K562 treated with DMSO at 1 percent for 4 hours (cell line): ENCODE data around the gene SH3GL1. TPM values are rescaled to one million over a fixed set of nuclear protein-coding genes. Genes with fewer than 3 reads are reported as not detected.

Experiments
- total RNA-seq: library from RNA; unstranded; fragments of 300-600 nt; gene quantifications from 2 replicates; pipeline ENCODE4 v1.2.3, GENCODE V29; 2022; ENCODE audit not compliant: insufficient read depth

Gene SH3GL1, protein sequence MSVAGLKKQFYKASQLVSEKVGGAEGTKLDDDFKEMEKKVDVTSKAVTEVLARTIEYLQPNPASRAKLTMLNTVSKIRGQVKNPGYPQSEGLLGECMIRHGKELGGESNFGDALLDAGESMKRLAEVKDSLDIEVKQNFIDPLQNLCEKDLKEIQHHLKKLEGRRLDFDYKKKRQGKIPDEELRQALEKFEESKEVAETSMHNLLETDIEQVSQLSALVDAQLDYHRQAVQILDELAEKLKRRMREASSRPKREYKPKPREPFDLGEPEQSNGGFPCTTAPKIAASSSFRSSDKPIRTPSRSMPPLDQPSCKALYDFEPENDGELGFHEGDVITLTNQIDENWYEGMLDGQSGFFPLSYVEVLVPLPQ
- 77.3 and 84.6 TPM in 2 replicates for total RNA-seq

GRCh38 chr19:4400135-4400936 is at the start of gene SH3GL1:
Gene SH3GL1 (minus strand): TSS chr19:4400547. CDS start chr19:4400368, 179 bp downstream.

GRCh38 chr19:4402171-4403004 is 2.0 kb upstream of the SH3GL1 start, which contains the start of gene CHAF1A:
Gene CHAF1A (plus strand): TSS chr19:4402640. CDS start chr19:4402763, 123 bp downstream.

DNA sequence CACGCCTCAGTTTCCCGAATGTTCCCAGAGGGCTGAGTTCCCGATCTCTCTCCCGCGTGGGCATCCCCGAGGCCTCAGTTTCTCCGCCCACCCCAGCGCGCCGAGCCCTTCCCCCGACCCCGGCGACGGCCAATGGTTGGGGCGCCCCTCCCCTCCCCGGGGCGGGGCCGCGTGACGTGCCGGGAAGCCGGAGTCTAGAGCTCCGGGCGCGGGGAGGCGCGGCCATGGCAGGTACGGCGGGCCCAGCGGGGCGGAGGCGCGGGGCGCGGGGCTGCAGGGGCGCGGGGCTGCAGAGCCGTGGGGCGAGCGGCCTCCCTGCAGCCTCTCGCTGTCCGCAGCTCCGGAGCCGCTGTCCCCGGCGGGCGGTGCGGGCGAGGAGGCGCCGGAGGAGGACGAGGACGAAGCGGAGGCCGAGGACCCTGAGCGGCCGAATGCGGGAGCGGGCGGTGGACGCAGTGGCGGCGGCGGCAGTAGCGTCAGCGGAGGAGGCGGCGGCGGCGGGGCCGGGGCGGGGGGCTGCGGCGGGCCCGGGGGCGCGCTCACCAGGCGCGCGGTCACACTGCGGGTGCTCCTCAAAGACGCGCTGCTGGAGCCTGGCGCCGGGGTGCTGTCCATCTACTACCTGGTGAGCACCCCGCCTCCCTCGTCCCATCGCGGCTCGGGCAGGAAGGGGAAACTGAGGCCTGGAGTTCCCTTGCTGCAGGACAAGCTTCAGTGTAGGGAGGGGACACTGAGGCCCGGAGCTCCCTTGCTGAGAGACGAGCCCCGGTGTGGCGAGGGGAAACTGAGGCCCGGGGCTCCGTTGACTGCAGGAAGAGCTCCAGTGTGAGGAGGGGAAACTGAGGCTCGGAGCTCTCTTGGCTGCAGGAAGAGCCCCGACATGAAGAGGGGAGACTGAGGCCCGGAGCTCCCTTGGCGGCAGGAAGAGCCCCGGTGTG is 56.7 kb downstream of the SH3GL1 start, which contains the start of gene MPND:
MPND (plus strand) TSS at position 193 of the 938 bp plus-strand sequence; CDS start at position 225, 32 bp downstream.

DNA sequence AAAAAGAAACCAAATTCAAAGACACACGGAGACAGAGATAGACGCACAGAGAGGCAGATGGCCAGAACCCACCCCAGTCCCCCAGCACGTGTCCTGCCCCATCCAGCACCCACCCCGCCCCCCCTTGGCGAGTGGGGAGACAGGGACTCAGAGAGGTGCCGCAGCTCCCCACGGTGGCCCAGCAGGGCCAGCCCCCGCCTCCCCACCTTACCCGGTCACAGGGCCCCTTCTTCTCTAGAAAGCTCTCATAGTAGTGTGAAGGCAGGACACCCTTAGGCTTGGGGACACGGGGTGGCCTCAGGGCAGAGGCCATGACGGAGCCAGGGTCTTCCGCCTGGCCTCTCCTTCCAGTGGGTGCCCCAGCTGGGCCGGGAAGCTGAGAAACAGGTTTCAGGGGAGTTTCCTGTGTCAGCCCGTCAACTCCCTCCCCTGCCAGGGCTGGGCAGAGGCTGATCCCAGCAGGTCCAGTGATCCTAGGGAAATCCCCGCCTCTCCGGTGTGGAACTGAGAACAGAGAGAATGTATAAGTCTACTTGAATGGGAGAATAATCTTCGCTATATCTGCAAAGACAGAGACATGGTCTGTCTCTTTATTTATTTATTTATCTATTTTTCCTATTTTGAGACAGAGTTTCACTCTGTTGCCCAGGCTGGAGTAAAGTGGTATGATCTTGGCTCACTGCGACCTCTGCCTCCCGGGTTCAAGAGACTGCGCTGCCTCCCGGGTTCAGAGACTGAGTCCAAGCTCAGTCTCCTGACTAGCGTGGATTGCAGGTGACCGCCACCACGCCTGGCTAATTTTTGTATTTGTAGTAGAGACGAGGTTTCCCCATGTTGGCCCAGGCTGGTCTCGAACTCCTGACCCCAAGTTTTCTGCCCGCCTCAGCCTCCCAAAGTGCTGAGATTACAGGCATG is 61.6 kb downstream of the SH3GL1 start, which contains the start of gene STAP2:
STAP2 (minus strand) TSS at position 387 of the 915 bp plus-strand sequence; CDS start at position 313, 74 bp downstream.

Other genes with a start within 250 kb of the SH3GL1 start
- gene CREB3L3, start 246.9 kb downstream of the SH3GL1 start, total RNA-seq, result not detected in 2 replicates
- gene SIRT6, start 218.0 kb downstream of the SH3GL1 start, total RNA-seq, result 30.7 and 40.3 TPM in 2 replicates
- 0.24 and 0.30 TPM in 2 replicates for gene ANKRD24, start 217.9 kb downstream of the SH3GL1 start, total RNA-seq
- gene EBI3, start 171.0 kb downstream of the SH3GL1 start, total RNA-seq, result 0.85 TPM in 1 of 2 replicates, not detected in the other
- gene YJU2, start 153.5 kb downstream of the SH3GL1 start, total RNA-seq, result 25.6 and 27.0 TPM in 2 replicates
- gene SHD, start 121.3 kb downstream of the SH3GL1 start, total RNA-seq, result 0.55 and 1.1 TPM in 2 replicates
- gene TMIGD2, start 98.2 kb downstream of the SH3GL1 start, total RNA-seq, result not detected in 2 replicates
- 0.74 and 0.93 TPM in 2 replicates for gene FSD1, start 95.9 kb downstream of the SH3GL1 start, total RNA-seq
- 0.70 and 0.85 TPM in 2 replicates for gene STAP2, start 61.7 kb downstream of the SH3GL1 start, total RNA-seq
- gene MPND, start 57.0 kb downstream of the SH3GL1 start, total RNA-seq, result 12.9 and 15.1 TPM in 2 replicates
- gene CHAF1A, start 2.1 kb upstream of the SH3GL1 start, total RNA-seq, result 58.3 and 66.5 TPM in 2 replicates
- gene UBXN6, start 57.2 kb upstream of the SH3GL1 start, total RNA-seq, result 120 and 153 TPM in 2 replicates
- gene HDGFL2, start 71.8 kb upstream of the SH3GL1 start, total RNA-seq, result 38.3 and 46.6 TPM in 2 replicates
- gene PLIN4, start 117.9 kb upstream of the SH3GL1 start, total RNA-seq, result 0.22 and 0.23 TPM in 2 replicates
- gene PLIN5, start 134.7 kb upstream of the SH3GL1 start, total RNA-seq, result 1.2 TPM in 1 of 2 replicates, not detected in the other
- 15.1 and 16.1 TPM in 2 replicates for gene LRG1, start 139.5 kb upstream of the SH3GL1 start, total RNA-seq
- gene SEMA6B, start 159.1 kb upstream of the SH3GL1 start, total RNA-seq, result 2.4 and 3.2 TPM in 2 replicates
- gene TNFAIP8L1, start 239.0 kb upstream of the SH3GL1 start, total RNA-seq, result 8.1 and 10.6 TPM in 2 replicates